GM21529 (cell line): ENCODE measurements around the gene FAM174C.
A peak's percentile ranks its signal among the peaks of the same experiment; 100 is the strongest.

ENCODE experiments used
- ATAC-seq: cut with Tn5 transposase; IDR thresholded peaks from one replicate; pipeline ENCODE4 v1.9.1; 2021; ENCODE audit not compliant: unreplicated experiment

The FAM174C gene

GRCh38 chr19:1260749-1261537, 14.4 kb upstream of the FAM174C start:
- ATAC-seq: peak; percentile 44

- ATAC-seq: no peak
These were observed 13.9 kb upstream of the FAM174C start for GRCh38 chr19:1261538-1261797.

- ATAC-seq: no peak
These were observed 13.3 kb upstream of the FAM174C start for GRCh38 chr19:1261798-1262622.

GRCh38 chr19:1262623-1263123, 12.7 kb upstream of the FAM174C start:
- ATAC-seq: no peak

GRCh38 chr19:1263188-1263587, 12.1 kb upstream of the FAM174C start:
- no peak for ATAC-seq

- ATAC-seq: no peak
These were observed 10.3 kb upstream of the FAM174C start for GRCh38 chr19:1264801-1265614.

GRCh38 chr19:1265615-1266128, 9.7 kb upstream of the FAM174C start:
- ATAC-seq: no peak

- ATAC-seq: peak; percentile 32
These were observed 9.0 kb upstream of the FAM174C start for GRCh38 chr19:1266129-1266915.

- ATAC-seq: peak; percentile 10
These were observed 8.3 kb upstream of the FAM174C start for GRCh38 chr19:1266916-1267476.

GRCh38 chr19:1267477-1268225, 7.7 kb upstream of the FAM174C start:
- ATAC-seq: no peak

GRCh38 chr19:1268226-1269064, 6.9 kb upstream of the FAM174C start:
- no peak for ATAC-seq

- ATAC-seq: peak; percentile 51
These were observed 6.3 kb upstream of the FAM174C start, which contains the start of gene CIRBP for GRCh38 chr19:1269065-1269477. CIRBP (plus strand) TSS chr19:1269332; CDS start chr19:1270934, 1,602 bp downstream.

GRCh38 chr19:1269478-1270212, 5.7 kb upstream of the FAM174C start:
- peak; percentile 13 for ATAC-seq

- ATAC-seq: no peak
These were observed 5.0 kb upstream of the FAM174C start for GRCh38 chr19:1270213-1270853.

GRCh38 chr19:1270854-1271527, 4.3 kb upstream of the FAM174C start:
- ATAC-seq: no peak
